ENCODE results near the gene TNXB. TPM values are rescaled to one million over a fixed set of nuclear protein-coding genes. Genes with fewer than 3 reads are reported as not detected.
"Not testable (repeated sequence)": the region's sequence is repeated elsewhere in the genome, so short reads cannot be mapped to it uniquely, and the experiment has no call there.

TNXB gene
- total and polyA plus RNA-seq, 2 donors (not counting 1 experiment from before 2014, with no cell fraction given) = 8.1 to 63.9 TPM

GRCh38 chr6:32146287-32146686 lies 37.1 kb upstream of the TNXB start:
- Histone ChIP-seq H2AFZ (ENCODE audit: low read length) (no peak overlapping the region), H3K36me3 (ENCODE audit: control insufficient read depth, insufficient read depth, low read length) (no peaks in the 10 kb centered on the region), H4K20me1 (ENCODE audit: control insufficient read depth, extremely low read depth, insufficient read depth, low read length) (no peaks in the 10 kb centered on the region), H3K4me3 (replicated peaks in 1 of 4; ENCODE audit: control extremely low read depth in 1 of 4, insufficient read depth in 1 of 4, low read depth in 3 of 4, low read length in 4 of 4) (no peak overlapping the region), H3K27ac (ENCODE audit: insufficient read depth, low read length) (no peak overlapping the region), H3K9me3 (ENCODE audit: control insufficient read depth, insufficient read depth, low read depth, low read length) (no peaks in the 10 kb centered on the region), H3K4me2 (ENCODE audit: extremely low read depth, insufficient read depth, low read length) (no peak overlapping the region), H3K79me2 (ENCODE audit: control insufficient read depth, insufficient read depth, low read length) (no peaks in the 10 kb centered on the region), H3K9ac (ENCODE audit: insufficient read depth, low read length) (no peak overlapping the region), H3K4me1 (ENCODE audit: control insufficient read depth, extremely low read depth, insufficient read depth, low read length) (no peaks in the 10 kb centered on the region), H3K27me3 (ENCODE audit: control insufficient read depth, insufficient read depth, low read length) (no peaks in the 10 kb centered on the region)
- TF ChIP-seq EZH2 (IDR thresholded peaks at IDR 0.05; ENCODE audit: low read length, missing control alignments) = no peak
- TF ChIP-seq, protein P1, sequence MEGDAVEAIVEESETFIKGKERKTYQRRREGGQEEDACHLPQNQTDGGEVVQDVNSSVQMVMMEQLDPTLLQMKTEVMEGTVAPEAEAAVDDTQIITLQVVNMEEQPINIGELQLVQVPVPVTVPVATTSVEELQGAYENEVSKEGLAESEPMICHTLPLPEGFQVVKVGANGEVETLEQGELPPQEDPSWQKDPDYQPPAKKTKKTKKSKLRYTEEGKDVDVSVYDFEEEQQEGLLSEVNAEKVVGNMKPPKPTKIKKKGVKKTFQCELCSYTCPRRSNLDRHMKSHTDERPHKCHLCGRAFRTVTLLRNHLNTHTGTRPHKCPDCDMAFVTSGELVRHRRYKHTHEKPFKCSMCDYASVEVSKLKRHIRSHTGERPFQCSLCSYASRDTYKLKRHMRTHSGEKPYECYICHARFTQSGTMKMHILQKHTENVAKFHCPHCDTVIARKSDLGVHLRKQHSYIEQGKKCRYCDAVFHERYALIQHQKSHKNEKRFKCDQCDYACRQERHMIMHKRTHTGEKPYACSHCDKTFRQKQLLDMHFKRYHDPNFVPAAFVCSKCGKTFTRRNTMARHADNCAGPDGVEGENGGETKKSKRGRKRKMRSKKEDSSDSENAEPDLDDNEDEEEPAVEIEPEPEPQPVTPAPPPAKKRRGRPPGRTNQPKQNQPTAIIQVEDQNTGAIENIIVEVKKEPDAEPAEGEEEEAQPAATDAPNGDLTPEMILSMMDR (conservative IDR thresholded peaks at IDR 0.05 in 1 of 2, IDR thresholded peaks at IDR 0.05 in 1 of 2; ENCODE audit: low read depth in 1 of 2, low read length in 2 of 2) = no peak
- DNase-seq (ENCODE audit: low read depth in 2 of 2) = no peak

- not testable (repeated sequence) for H3K4me1 ChIP-seq (ENCODE audit: control insufficient read depth, extremely low read depth, insufficient read depth, low read length); H3K4me3 ChIP-seq (replicated peaks in 1 of 4; ENCODE audit: control extremely low read depth in 1 of 4, insufficient read depth in 1 of 4, low read depth in 3 of 4, low read length in 4 of 4); H3K27me3 ChIP-seq (ENCODE audit: control insufficient read depth, insufficient read depth, low read length); H3K9ac ChIP-seq (ENCODE audit: insufficient read depth, low read length); H4K20me1 ChIP-seq (ENCODE audit: control insufficient read depth, extremely low read depth, insufficient read depth, low read length); H3K36me3 ChIP-seq (ENCODE audit: control insufficient read depth, insufficient read depth, low read length); H3K79me2 ChIP-seq (ENCODE audit: control insufficient read depth, insufficient read depth, low read length); H3K4me2 ChIP-seq (ENCODE audit: extremely low read depth, insufficient read depth, low read length); H3K27ac ChIP-seq (ENCODE audit: insufficient read depth, low read length); H2AFZ ChIP-seq (ENCODE audit: low read length); DNase-seq (ENCODE audit: low read depth in 2 of 2); H3K9me3 ChIP-seq (ENCODE audit: control insufficient read depth, insufficient read depth, low read depth, low read length)
These were observed 35.1 kb upstream of the TNXB start for GRCh38 chr6:32144238-32144637.

DNA sequence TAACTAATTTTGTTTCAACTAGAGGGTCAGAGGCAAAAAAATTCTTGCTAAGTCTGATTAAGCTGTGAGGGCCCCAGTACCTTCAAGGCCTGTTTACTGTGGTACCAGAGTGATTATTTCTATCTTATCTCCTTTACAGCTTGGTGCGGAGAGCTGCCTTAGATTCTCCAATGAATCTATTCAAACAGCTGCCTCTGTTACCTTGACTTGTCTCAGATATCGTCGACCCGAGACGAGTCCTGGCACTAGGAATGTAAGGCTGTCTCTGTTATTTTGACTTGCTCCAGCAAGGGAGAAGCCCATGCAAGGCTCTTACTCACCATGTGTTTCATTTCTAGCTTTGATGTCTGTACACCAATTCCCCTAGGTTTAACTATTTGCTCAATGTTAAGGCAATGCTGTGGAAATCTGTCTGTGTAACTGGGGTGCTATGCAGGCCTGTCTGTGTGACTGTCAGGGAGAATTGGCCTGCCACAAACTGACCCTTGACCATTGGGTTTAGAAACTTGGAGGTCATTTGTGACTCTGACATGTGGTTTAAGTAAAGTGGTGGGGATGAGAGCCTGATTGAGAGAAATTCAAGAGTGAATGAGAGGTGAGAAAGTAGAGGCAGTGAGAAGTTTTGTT lies 31.4 kb upstream of the TNXB start:
- no peak overlapping the region for H3K4me2 ChIP-seq (ENCODE audit: extremely low read depth, insufficient read depth, low read length)
- no peaks in the 10 kb centered on the region for H3K27me3 ChIP-seq (ENCODE audit: control insufficient read depth, insufficient read depth, low read length)
- H3K36me3 ChIP-seq (ENCODE audit: control insufficient read depth, insufficient read depth, low read length) = no peaks in the 10 kb centered on the region
- H3K4me3 ChIP-seq (replicated peaks in 1 of 4; ENCODE audit: control extremely low read depth in 1 of 4, insufficient read depth in 1 of 4, low read depth in 3 of 4, low read length in 4 of 4) = no peak overlapping the region
- no peaks in the 10 kb centered on the region for H4K20me1 ChIP-seq (ENCODE audit: control insufficient read depth, extremely low read depth, insufficient read depth, low read length)
- no peak overlapping the region for H2AFZ ChIP-seq (ENCODE audit: low read length)
- H3K79me2 ChIP-seq (ENCODE audit: control insufficient read depth, insufficient read depth, low read length) = no peaks in the 10 kb centered on the region
- no peak for DNase-seq (ENCODE audit: low read depth in 2 of 2)
- TF ChIP-seq EZH2 (IDR thresholded peaks at IDR 0.05; ENCODE audit: low read length, missing control alignments) = no peak
- TF ChIP-seq, protein P1 (conservative IDR thresholded peaks at IDR 0.05 in 1 of 2, IDR thresholded peaks at IDR 0.05 in 1 of 2; ENCODE audit: low read depth in 1 of 2, low read length in 2 of 2) = no peak
- H3K9me3 ChIP-seq (ENCODE audit: control insufficient read depth, insufficient read depth, low read depth, low read length) = no peaks in the 10 kb centered on the region
- H3K9ac ChIP-seq (ENCODE audit: insufficient read depth, low read length) = no peak overlapping the region
- H3K27ac ChIP-seq (ENCODE audit: insufficient read depth, low read length) = no peak overlapping the region
- H3K4me1 ChIP-seq (ENCODE audit: control insufficient read depth, extremely low read depth, insufficient read depth, low read length) = no peaks in the 10 kb centered on the region
